Stimulated activated CD4-positive, alpha-beta T cell treated with anti-CD3 and anti-CD28 coated beads, Interleukin-4, amount 100 ng/mL, for 48 hours (primary cell): ENCODE data around the gene MSI2.

ENCODE experiments used
- DNase-seq, 2 donors: peaks; one replicate each; pipeline ENCODE4 v3.0.0-alpha.2; 2020; ENCODE audit warnings: low read depth in 2 of 2

The MSI2 gene

DNA sequence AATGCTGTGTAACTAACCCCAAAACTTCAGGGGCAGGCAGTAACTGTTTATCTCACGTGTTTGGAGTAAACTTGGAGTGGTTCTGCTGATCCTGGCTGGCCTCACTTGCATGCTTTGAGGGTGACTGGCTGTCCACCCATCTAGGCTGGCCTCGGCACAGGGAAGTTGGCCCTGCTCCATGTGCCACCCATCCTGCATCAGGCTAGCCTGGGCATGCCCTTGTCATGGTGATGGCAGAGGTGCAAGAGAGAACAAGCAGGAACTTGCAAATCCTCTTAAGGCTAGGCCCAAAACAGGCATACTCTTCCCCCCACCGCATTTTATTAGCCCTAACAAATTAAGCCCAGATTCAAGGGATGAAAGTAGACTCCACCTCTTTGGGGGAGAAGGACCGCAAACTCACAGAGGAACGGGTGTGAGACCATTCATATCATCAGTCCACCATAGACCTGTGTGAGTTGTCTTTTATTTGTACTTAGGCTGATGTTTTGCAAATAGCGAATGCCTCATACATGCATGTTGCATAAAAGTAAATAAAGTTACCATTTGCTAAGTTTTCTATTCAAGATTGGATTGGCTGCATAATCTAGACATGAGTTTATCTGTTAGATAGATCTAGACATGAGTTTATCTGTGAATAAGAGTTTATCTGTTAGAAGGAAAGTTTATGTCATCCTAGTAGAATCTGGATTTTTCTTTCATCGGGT lies 267.8 kb downstream of the MSI2 start:
- DNase-seq = no peak

DNA sequence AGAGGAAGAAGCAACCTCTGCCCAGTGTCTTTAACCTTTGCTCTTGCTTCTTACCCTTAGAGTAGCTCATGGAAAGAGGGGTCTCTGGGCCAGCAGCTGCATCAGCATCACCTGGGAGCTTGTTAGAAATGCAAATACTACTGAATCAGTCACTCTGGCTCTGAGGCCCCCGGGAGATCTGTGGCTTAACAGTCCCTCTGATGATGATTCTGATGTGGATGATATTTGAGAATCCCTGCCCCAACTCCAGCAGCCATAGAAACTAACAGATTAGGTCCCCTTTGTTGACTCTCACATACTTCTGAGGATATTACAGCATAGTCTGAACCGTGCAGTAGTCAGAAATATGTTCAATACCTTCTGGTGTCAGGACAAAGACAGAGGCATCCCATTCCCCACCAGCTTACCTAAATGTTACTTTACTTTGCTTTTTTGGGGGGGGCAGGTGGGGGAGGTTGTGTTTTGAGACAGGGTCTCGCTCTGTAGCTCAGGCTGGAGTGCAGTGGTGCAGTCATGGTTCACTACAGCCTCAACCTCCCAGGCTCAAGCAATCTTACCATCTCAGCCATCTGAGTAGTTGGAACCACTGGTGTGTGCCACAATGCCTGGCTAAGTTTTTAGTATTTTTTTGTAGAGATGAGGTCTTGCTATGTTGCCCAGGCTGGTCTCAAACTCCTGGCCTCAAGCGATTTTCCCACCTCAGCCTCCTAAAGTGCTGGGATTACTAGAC lies 268.7 kb downstream of the MSI2 start:
- no peak for DNase-seq

DNA sequence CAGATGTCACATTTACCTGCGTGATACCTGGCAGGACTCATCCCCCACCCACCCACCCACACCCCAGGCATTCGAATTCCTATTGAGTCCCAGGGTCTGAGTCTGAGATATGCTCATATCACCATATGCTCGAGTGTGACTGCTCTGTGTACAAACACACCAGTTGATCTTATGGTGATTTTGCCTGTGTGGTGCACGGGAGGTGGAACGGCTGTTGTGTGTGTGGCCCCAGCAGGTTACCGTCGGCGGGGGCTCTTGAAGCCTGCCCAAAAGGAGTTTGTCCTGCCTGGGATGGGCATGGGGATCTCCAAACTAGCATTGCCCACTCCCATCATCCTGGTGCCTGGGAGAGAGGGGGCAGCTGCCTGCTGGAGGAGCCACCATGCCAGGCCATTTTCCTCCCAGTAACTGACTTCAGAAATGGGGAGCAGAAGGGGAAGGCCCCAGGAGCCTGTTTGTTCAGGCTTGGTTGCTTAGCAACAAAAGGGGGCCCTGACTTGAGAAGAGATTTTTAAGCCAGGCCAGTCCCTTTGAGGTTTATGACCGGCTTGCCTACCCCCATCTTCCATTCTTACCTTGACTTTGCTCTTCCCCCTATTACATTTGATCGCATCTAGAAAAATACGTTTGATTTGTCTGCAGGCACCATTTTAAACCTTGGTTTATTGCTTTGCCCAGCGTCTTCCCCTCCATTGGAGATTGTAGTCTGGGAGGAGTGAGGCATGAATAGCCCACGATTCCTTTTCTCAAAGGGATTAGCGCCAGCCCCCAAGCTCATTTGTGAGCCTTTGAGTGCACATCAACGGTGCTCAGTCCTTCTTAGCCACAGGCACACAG lies 271.1 kb downstream of the MSI2 start:
- no peak for DNase-seq

DNA sequence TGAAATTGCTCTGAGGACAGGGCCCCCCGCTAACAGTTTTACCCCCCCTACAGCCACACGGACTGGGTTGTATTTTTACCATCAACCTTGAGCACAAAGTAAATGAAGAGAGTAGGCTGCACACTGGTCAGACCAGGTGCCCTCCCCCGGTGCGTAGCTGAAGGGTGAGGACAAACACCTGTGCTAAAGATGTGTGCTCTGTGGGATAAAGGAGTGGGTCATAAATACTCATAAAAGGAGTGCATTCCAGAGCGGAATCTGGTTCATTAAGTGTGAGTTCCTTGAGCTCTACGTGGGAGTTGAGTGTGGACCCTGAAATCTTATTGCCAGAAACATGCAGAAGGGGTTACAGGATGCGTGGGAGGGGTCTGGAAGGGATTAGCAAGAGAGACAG lies 271.7 kb downstream of the MSI2 start:
- no peak for DNase-seq

DNA sequence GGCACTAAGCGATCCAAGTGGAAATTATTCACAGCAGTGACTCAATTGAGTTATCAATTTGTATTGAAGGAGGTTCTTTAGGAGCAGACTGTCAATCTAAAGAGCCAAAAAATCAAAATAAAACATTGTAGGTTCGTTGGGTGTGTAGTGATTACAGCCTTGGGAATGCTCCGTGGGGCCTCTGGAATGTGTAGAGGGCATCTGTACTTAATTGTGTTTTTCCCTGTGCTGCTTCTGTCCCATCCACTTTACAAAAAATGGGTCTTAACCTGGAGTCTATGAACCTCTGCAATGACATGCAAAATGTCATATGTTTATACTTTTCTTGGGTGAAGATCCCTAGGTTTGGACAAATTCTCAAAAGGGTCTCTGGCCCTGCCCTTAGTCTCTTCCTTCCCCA lies 273.7 kb downstream of the MSI2 start:
- DNase-seq = no peak

DNA sequence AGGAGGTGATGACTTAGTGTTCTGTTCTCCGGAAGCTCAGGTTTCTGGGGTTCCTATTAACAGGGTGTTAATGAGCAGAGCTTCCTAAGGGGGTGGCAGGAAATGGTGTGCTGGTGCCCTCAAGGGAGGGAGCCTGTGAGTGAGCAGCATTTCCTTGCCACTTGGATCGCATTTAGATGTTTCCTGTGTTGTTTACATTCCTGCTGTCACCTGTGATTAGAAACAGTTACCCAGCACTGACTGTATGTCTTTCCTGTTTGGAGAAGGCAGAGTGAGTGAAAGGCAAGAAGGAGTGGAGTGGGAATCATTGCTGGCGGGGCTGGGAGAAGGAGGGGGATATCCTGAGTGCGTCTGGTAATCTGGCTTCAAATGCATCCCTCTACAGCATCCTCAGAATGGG lies 274.2 kb downstream of the MSI2 start:
- DNase-seq = no peak

DNA sequence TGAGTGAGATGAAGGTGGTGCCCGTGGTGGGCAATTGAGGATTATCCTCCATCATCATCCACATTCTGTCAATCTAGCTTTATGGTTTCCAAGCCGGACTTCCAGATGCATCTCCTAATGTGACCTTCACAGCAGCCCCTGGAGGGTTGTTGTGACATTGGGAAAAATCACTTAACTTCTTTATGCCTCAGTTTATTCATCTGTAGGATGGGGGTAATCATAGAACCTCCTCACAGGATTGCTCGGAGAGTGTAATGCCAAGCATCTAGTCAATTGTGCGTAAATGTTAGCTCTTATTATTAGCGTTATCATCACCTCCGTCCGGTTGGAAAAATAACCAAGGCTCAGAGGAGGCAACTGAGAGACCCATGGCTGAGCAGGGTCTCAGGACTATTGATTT lies 274.8 kb downstream of the MSI2 start:
- no peak for DNase-seq

DNA sequence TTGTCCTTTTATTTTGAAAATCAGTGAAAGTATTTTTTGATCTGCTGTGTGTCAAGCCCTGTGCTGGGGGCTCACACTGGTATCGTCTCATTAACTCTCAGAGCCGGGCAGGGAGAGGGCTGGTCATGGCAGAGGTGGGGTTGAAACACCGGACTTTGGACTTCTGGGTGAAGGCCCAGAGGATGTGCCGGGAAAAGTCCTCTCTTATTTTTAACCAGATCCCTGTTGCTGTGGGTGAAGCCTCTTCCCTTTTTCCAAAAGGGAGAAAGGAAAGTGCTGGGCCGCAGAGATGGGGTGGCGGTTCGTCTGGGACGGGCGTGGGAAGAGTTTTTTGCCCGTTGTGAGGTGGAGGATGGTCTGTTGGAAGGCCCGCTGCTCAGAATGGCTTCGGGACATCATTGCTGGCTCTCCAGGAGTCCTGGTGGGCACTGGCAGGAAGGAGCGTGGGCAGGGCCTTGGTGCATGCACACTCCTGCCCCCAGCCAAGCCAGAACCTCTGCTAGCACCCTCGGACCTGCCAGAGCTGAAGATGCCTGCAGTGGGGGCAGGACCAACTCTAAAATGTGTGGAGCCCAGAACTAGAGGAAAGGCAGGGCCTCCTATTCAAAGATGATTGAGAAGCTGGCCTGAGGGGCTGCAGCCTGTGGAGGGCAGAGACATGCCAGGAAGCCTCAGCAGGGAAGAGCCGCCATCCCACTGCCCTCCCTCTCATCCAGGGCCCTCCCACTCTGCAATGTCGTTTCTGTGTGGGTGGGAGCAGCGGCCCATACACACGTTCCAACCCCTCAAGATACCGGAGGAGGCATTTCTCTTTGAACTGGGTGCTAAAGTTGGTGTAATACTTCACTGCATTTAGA lies 275.6 kb downstream of the MSI2 start:
- no peak for DNase-seq

DNA sequence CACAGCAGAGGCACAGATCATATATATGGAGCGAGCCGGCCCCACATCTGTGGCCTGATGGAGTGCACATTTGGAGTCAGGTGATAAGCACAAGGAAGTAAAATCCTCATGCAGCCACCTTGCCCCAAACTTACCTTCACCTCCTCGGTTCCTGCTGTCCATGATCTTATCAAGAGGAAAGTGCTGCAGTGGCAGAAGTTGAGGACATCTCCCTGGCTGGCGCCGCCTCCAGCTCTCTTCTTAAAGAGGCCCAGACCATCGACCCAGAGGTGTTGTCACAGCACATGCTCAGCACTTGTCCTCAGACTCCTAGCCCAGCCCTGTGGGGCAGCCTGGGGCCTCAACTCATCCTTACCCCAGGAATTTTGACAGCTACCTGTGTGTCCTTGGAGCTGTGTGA lies 276.2 kb downstream of the MSI2 start:
- no peak for DNase-seq

DNA sequence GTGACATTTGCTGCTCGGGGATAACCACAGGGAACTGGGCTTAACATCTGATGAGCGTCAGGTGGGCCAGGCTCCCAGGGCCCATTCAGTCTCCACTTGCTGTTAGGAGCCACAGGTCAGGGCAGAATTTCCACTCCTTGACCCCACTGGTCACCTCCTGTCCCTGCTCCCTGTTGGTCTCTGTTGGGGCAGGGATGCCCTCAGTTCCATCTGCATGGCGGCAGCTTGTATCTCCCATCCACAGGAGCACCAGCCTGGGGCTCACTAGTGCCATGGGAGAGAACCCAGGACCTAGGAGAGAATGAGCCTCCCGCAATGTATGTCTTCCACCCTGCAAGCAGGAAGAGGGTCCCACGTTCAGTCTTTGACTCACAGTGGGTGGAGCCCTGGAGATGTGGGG lies 276.6 kb downstream of the MSI2 start:
- DNase-seq = no peak

DNA sequence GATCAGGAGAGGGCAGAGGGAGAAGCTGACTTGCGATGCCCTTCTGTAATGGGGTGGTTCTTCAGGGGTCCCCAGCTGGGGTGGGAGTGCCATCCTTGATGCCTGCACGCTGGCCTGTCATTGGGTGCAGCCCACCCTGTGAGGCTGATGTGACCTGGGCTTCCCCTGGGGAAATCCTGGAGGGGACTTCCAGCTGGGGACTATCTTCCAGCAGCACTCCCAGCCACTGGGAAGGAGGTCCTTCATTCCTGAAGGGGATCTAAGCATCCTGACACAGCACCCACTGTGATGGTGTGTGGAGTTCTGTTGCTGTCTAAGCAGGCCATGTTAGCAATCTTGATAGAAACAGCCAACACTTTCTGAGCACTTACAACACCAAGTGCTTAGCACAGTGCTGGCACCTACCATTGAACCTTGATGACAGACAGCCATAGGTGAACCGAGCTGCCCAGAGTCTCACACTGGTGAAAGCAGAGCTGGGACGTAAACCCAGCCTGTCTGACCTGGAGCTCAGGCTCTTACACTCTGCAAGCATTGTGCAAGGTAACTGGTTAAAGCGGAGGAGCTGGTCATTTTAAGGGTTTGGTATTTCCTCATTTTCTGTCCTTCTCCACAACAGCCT lies 277.5 kb downstream of the MSI2 start:
- DNase-seq = no peak

DNA sequence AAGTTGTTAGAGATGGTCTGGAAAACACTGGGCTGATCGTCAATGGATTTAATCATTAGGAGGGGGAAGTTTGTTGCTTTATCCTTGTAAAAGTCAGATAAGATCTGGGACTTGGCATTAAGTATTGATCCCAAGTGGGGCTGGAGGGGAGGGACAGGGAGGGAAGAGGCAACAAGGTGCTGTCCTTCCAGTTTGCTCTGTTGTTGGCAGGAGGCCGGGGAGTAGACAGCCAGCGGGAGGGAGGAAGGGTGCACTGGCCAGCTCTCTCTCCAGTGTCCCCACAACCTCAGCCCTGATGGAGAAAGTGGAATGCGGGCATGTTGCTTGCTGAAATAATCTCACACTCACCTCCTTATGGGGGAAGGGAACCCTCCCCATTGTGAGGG lies 278.5 kb downstream of the MSI2 start:
- DNase-seq = no peak

DNA sequence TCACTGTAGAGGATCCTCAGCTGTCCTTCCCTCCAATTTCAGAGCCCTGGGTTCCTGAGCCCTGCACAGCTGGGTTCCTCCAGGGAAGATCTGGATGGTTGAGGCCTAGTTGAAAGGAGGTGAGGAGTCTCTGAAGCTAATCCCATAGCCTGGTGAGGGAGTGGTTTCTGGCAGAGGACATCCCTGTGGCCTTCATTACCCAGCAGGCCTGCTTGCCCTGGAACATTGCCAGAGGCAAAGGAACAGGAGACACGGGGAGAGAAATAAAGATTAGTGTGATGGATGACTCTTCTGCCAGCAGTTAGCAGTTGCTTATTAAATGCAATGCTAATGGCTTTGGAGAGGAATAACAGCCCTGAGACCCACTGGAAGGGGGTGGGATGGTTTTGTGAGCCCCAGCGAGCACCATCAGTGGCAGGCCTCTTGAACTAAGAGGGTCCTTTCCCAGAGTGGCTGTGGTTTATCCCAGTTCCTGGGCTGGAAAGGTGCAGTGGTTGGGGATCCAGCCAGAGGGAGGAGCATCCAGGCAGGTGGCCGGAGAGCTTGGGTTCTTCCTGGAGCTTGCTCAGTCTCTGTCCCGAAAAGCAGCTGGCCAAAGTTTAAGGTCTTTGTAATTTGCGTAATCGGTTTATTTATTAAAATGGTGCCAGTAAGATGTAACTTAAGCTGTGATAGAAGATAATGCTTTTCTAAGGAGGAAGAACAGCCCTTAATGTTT lies 279.1 kb downstream of the MSI2 start:
- no peak for DNase-seq

DNA sequence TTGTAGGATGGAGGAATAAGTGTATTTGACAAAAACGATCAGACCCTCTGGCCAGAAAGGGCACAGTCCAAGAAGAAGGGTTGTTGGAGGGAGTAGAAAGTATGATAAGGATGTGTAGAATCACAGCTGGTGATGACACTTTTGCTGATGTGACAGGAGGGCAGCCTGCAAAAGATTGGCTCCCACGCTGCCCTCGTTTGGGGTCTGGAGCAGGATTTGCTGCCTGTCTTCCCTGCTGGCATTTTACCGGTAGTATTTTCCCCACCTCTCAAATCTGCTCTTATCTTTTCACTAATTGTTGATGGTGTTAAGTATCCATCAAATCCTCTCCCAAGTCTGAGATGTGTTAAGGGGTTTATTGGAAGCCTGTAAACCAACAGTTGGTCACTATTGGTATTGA lies 280.0 kb downstream of the MSI2 start:
- no peak for DNase-seq

DNA sequence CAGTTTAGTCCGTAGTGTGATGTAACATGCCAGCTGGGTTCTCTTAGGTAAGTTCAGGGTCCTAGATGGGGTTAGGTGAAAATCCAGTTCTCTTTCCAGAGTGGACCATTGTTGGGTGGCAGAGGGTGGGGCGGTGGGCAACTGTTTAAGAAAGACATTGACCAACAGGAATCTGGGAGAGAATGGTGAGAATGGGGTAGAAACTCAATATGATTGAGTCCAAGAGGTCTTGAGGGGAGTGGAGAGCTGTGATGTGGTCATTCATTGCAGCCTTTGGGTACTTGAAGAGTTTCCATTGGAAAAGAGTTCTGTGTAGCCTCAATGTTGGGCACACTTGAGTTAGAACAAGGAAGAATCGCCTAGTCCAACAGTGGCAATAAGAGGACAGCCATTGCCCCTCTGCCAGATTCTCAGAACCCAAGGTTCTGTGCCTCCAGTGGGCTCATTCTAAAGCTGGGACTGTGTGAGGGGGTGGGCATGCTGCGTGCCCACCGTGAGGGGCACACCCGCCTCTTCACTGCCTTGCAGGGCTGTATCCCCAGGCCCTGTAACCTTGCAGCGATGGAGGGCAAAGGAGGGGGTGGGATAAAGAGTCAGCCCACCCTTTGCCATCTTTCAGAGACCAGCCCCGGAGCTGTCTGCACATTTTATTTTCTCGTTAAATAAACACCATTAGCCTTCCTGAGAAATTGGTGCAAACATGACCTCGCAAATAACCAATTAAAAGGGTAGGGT lies 280.6 kb downstream of the MSI2 start:
- no peak for DNase-seq

DNA sequence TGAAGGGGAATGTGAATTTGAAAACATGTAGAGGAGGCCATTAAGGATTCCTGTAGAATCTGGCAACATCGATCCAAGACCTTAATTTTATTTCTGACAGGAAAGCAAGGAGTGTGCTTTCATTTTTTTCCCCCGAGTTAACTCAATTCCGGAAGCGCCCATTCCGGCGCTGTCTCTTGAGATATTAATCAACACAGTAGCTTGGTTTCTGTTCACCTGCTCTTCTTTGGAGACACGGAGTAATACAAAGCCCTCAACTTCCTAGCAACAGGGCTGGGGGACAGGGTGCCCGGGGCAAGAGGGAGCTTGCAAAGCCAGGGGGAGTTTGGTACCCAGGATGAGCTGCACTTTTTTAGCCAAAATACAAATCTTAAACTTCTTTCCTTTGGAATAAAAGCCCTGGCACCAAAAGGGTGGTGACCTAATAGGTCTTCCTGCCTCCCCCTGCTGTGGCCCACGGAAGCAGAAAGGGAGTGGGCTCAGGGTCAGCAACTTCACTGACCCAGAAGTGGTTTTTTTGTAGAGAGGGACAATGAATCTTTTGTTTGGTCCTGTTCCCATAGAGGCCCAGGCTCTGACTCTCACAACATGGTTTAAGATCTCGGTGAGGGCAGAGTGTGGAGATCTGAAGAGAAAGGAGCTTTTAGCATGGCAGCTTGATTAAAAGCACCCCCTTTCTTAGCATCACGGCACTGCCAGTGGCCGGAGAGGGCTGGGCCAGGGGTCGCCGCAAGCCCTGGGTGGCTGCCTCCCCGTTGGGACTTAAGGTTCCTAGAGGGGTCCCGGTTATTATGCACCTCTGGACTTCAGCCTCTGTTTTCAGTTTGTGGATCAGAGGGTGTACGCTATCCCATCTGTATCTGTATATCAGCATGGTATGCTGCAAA lies 281.4 kb downstream of the MSI2 start:
- DNase-seq = no peak

DNA sequence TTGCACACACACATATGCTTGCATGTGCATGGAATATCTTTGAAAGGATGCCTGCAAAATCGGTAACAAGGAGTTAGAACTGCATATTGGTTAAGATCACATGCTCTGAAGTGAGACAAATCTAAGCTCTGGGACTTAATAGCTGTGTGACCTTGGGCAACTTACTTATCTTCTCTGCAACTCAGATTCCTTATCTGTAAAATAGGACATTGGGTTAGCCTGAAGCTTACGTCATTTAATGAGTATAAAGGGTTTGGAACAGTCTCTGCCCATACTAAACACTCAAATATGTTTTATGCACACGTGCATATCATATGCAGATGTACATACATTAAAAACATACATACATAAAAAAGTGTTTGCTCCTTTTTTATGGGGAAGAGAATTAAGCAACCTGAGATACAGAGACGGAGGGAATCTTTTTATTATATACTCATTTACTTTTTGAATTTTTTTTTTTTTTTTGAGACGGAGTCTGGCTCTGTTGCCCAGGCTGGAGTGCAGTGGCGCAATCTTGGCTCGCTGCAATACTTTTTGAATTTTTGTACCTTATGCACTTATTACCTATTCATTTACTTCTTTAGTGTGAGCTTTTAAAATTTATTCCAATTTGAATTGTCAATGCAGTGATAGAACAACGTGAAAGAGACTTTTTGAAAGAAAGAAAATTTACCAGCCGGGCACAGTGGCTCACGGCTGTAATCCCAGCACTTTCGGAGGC lies 282.6 kb downstream of the MSI2 start:
- DNase-seq = no peak

DNA sequence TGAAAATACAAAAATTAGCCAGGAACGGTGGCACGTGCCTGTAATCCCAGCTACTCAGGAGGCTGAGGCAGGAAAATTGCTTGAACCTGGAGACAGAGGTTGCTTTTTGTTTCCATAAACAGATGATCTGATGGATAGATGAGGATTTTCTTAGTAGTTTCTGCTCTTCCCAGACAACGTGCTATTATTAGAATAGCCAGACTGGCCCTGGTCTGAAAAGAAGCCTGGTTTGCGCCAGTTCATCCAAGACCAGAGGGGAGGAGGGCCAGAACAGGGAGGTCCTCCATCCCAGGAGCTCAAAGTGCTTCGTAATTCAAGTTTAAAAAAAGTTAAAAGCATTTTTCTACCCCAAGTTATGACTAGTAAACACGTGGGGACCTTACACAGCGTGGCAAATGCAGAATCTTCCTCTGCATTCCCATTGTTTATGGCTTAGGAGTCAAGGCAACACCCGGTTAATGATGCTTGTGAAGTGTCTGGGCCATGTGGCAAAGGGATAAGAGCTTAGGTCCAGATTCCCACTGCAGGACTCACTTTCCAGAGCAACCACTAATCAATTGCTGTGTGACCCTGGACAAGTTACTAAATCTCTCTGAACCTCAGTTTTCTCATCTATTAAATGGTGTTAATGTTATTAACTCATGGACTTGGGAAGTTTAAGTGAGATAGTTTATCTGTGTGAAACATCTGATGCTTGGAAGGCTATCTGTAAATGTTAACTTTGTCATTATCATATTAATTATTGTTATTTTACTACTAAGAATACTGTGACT lies 283.4 kb downstream of the MSI2 start:
- no peak for DNase-seq
